K562 (cell line): Measurements from ENCODE around the gene HCST. TPM values are rescaled to one million over a fixed set of nuclear protein-coding genes. Genes with fewer than 3 reads are reported as not detected.

Experiments used
- ATAC-seq: fragments of 200-7000 bp; cut with Tn5 transposase; 3 replicates; pipeline ENCODE4 v1.9.1; 2020; ENCODE audit warnings: moderate library complexity
- BruUV-seq: library from RNA; stranded (reverse); fragments of 400-500 nt; replicated peaks from 2 replicates; lab custom pipeline; 2021; lab: Mats Ljungman, UMichigan
- CTCF ChIA-PET: fragments of 300-600 bp; formaldehyde crosslinking; extraction: SDS; loops from one replicate; lab custom pipeline; 2021; ENCODE audit warnings: low intra/inter-chr PET ratio; lab: Yijun Ruan, JAX
- POLR2A ChIA-PET: fragments of 300-600, 350-650 bp; sonication (Branson Sonifier 250); formaldehyde crosslinking; extraction: SDS; loops from one replicate; lab custom pipeline; 2021; ENCODE audit warnings: antibody characterized with exemption, inconsistent platforms; lab: Yijun Ruan, JAX
- DNase-seq, 4 experiments: peaks; one replicate each; pipeline versions ENCODE4 v3.0.0 to v3.0.0-alpha.2; 2011 to 2018; ENCODE audit warnings: low spot score in 3 of 4, mixed read lengths in 3 of 4; ENCODE audit errors: extremely low read depth in 1 of 4
- FAIRE-seq: peaks from 2 replicates; lab custom pipeline; 2011; peaks lifted over from hg19 to GRCh38; lab: Jason Lieb, UNC
- H2AFZ ChIP-seq: 2 replicates; pipeline ENCODE4 v1.6.0; 2011; ENCODE audit warnings: low read depth, low read length, control low read depth, inconsistent platforms
- H3K27ac ChIP-seq: fragments of 200-600 bp; 3 replicates; pipeline ENCODE4 v1.8.0; 2011; ENCODE audit warnings: low read depth, mild to moderate bottlenecking, control low read depth, inconsistent platforms, low read length, moderate library complexity, mixed read lengths; ENCODE audit errors: extremely low read depth
- H3K27me3 ChIP-seq, 2 experiments: fragments of 300-600 bp in 1 of 2; 2 replicates in 1 of 2; 3 replicates in 1 of 2; pipeline versions ENCODE4 v1.6.0 to v1.8.0; 2011; ENCODE audit warnings: inconsistent platforms in 2 of 2, low read length in 2 of 2, mild to moderate bottlenecking in 1 of 2, mixed read lengths in 1 of 2, moderate library complexity in 1 of 2; ENCODE audit not compliant: control insufficient read depth in 2 of 2, insufficient read depth in 2 of 2
- H3K36me3 ChIP-seq: fragments of 300-600 bp; 3 replicates; pipeline ENCODE4 v1.8.0; 2011; ENCODE audit warnings: mild to moderate bottlenecking, low read length, inconsistent platforms; ENCODE audit not compliant: control insufficient read depth, insufficient read depth
- H3K4me1 ChIP-seq, 2 experiments: fragments of 200-600 bp in 1 of 2; replicated peaks in 1 of 2; 2 replicates in 1 of 2; 3 replicates in 1 of 2; pipeline versions ENCODE4 v1.5.1 to v1.8.0; 2011; ENCODE audit warnings: inconsistent platforms in 2 of 2, low read length in 2 of 2, mild to moderate bottlenecking in 1 of 2, mixed read lengths in 1 of 2, moderate library complexity in 1 of 2; ENCODE audit not compliant: control insufficient read depth in 2 of 2, insufficient read depth in 2 of 2
- H3K4me2 ChIP-seq: 2 replicates; pipeline ENCODE4 v1.6.1; 2011; ENCODE audit warnings: low read length, control low read depth, inconsistent platforms, mixed read lengths; ENCODE audit not compliant: insufficient read depth
- H3K4me3 ChIP-seq: fragments of 200-600 bp; sonication (generic), shearing (Covaris generic); 2 replicates; pipeline ENCODE4 v1.5.1; 2016; ENCODE audit warnings: control low read depth, inconsistent platforms
- H3K79me2 ChIP-seq: fragments of 200-600 bp; 3 replicates; pipeline ENCODE4 v1.8.0; 2011; ENCODE audit warnings: low read length, inconsistent platforms; ENCODE audit not compliant: control insufficient read depth, insufficient read depth
- H3K9ac ChIP-seq, 2 experiments: 2 replicates each; pipeline versions ENCODE4 v1.6.0 to v1.6.1; 2011; ENCODE audit warnings: low read depth in 2 of 2, low read length in 2 of 2, control low read depth in 1 of 2, inconsistent platforms in 1 of 2, mild to moderate bottlenecking in 1 of 2, mixed read lengths in 1 of 2; ENCODE audit not compliant: insufficient read depth in 1 of 2
- H3K9me1 ChIP-seq: one replicate; pipeline ENCODE4 v1.6.0; 2011; ENCODE audit warnings: inconsistent platforms, mild to moderate bottlenecking, low read length, moderate library complexity; ENCODE audit not compliant: control insufficient read depth, insufficient read depth
- H3K9me3 ChIP-seq: replicated peaks from 2 replicates; pipeline ENCODE4 v1.5.1; 2011; ENCODE audit warnings: low read depth, low read length, inconsistent platforms; ENCODE audit not compliant: control insufficient read depth, insufficient read depth
- H4K20me1 ChIP-seq: replicated peaks from 2 replicates; pipeline ENCODE4 v1.6.1; 2011; ENCODE audit warnings: low read length, inconsistent platforms, mixed read lengths; ENCODE audit not compliant: control insufficient read depth, insufficient read depth
- BRD4 ChIP-seq: fragments of 200-600 bp; sonication (generic); IDR thresholded peaks from 2 replicates; pipeline ENCODE4 v1.6.1; 2017; ENCODE audit warnings: inconsistent platforms
- NFRKB ChIP-seq: fragments of 450-650 bp; IDR thresholded peaks from 2 replicates; pipeline ENCODE4 v1.6.1; 2016; ENCODE audit warnings: low read depth
- PHF21A ChIP-seq: fragments of 450-650 bp; IDR thresholded peaks from 2 replicates; pipeline ENCODE4 v1.6.1; 2017; ENCODE audit warnings: low read depth, borderline replicate concordance
- WGBS: fragments of 100-300 bp; shearing (Covaris generic); methylation state at CpG from one replicate; pipeline ENCODE4 v1.1.6; 2016; ENCODE audit warnings: low coverage, mixed read lengths; ENCODE audit not compliant: insufficient coverage; ENCODE audit errors: missing lambda C conversion rate; 5-methylcytosine and 5-hydroxymethylcytosine counted together
- in situ Hi-C: fragments of 300-500 bp; cut with MboI; formaldehyde crosslinking; loops from 4 replicates; pipeline ENCODE4 v1.15.0; 2018; ENCODE audit warnings: inconsistent platforms, mixed read lengths
- intact Hi-C: fragments of 100-400 bp; cut with micrococcal nuclease; formaldehyde crosslinking; loops from 2 replicates; pipeline ENCODE4 v1.14.2; 2022
- polyA plus RNA-seq, 8 experiments: library from polyadenylated mRNA; depleted of rRNA in 4 of 8; stranded (reverse) in 5 of 8; unstranded in 3 of 8; fragments of >200 nt; fragmentation: Nextera tagmentation in 2 of 8; fragmentation: Illumina TruSeq in 1 of 8; extraction: Ambion mirVana in 2 of 8; extraction: Trizol in 1 of 8; gene quantifications; 2 replicates each; pipeline versions ENCODE4 v1.2.1 to v1.2.3, GENCODE V29; 2011 to 2014; ENCODE audit warnings: inconsistent platforms in 1 of 8, missing spikeins in 1 of 8
- total RNA-seq, 7 experiments: library from RNA; depleted of rRNA in 6 of 7; stranded (reverse); fragments of >200 nt in 6 of 7; fragmentation: Illumina TruSeq in 2 of 7; extraction: Trizol in 2 of 7; gene quantifications; 2 replicates each; pipeline versions ENCODE4 v1.2.1 to v1.2.3, GENCODE V29; 2011 to 2021; ENCODE audit warnings: low replicate concordance in 1 of 7
- TF ChIP-seq, protein P1 (sequence below): sonication (generic); formaldehyde crosslinking; IDR thresholded peaks from 2 replicates; pipeline ENCODE4 v1.8.1; 2023; ENCODE audit warnings: mild to moderate bottlenecking, missing genetic modification reagents, moderate library complexity

Gene HCST
- total and polyA plus RNA-seq, 9 of the 15 experiments (the other 6 are each of a cell fraction or from before 2014, with no cell fraction given), result 0.29 to 1.9 (median 0.95) TPM; not detected in 2

DNA sequence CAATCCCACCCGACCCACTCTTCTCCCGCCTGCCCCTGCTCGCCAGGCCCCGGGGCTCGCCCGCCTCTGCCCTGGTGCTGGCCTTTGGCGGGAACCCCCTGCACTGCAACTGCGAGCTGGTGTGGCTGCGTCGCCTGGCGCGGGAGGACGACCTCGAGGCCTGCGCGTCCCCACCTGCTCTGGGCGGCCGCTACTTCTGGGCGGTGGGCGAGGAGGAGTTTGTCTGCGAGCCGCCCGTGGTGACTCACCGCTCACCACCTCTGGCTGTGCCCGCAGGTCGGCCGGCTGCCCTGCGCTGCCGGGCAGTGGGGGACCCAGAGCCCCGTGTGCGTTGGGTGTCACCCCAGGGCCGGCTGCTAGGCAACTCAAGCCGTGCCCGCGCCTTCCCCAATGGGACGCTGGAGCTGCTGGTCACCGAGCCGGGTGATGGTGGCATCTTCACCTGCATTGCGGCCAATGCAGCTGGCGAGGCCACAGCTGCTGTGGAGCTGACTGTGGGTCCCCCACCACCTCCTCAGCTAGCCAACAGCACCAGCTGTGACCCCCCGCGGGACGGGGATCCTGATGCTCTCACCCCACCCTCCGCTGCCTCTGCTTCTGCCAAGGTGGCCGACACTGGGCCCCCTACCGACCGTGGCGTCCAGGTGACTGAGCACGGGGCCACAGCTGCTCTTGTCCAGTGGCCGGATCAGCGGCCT, 37.9 kb downstream of the HCST start:
- Histone ChIP-seq H3K9me3 (no peaks in the 10 kb centered on the region), H3K9ac (no peak overlapping the region), H2AFZ (no peak overlapping the region), H3K4me2 (no peak overlapping the region), H4K20me1 (peaks cover 12% of the 10 kb centered on the region; the same call in 1 of the 2 replicates), H3K36me3 (no peaks in the 10 kb centered on the region), H3K9me1 (no peaks in the 10 kb centered on the region), H3K4me1 (peaks cover 0 to 33% of the 10 kb centered on the region in 2 experiments; a peak in 3 of 5 replicates), H3K4me3 (no peak overlapping the region), H3K79me2 (no peaks in the 10 kb centered on the region), H3K27me3 (peaks cover 45 to 85% of the 10 kb centered on the region in 2 experiments), H3K27ac (no peak overlapping the region)
- in situ Hi-C loops, result no loop called here
- CTCF ChIA-PET, result no interaction called here
- intact Hi-C loops, result no loop called here
- BruUV-seq, result no TSS peak
- POLR2A ChIA-PET, result no interaction called here
- DNase-seq, result no peak
- TF ChIP-seq BRD4 (no peak), PHF21A (no peak), NFRKB (no peak)
- TF ChIP-seq, protein P1, sequence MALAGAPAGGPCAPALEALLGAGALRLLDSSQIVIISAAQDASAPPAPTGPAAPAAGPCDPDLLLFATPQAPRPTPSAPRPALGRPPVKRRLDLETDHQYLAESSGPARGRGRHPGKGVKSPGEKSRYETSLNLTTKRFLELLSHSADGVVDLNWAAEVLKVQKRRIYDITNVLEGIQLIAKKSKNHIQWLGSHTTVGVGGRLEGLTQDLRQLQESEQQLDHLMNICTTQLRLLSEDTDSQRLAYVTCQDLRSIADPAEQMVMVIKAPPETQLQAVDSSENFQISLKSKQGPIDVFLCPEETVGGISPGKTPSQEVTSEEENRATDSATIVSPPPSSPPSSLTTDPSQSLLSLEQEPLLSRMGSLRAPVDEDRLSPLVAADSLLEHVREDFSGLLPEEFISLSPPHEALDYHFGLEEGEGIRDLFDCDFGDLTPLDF, result no peak
- no peak for FAIRE-seq
- 42% methylated on average over 46 of the region's 51 CpGs for WGBS
- no peak for ATAC-seq
